HG03135 (cell line): ENCODE results near the gene FCER1A.
"Not testable (repeated sequence)": the region's sequence is repeated elsewhere in the genome, so short reads cannot be mapped to it uniquely, and the experiment has no call there.

Experiments used
- ATAC-seq: cut with Tn5 transposase; IDR thresholded peaks from one replicate; pipeline ENCODE4 v1.9.1; 2021; ENCODE audit warnings: mild to moderate bottlenecking, moderate library complexity; ENCODE audit not compliant: unreplicated experiment

The FCER1A gene

GRCh38 chr1:159349374-159349773 is 47.2 kb downstream of the FCER1A start:
- not testable (repeated sequence) for ATAC-seq

DNA sequence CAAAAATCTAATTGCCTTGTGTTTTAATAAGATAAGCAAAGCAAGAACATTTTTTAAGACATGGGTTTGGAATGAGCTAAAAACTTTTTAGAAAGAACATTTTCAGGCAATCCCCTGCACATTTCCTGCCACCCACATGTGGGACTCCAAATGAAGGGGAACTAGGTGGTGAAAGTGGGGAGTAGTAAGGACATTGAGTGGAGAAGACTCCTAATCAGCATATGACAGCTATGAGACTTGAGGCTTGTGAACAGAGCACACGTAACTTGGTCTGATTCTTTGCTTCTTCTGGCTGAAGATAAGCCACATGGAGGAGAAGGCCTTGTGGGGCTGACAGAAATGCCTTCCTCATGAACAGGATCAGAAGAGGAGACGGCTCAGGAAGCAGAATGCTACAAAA is 50.3 kb downstream of the FCER1A start:
- no peak for ATAC-seq
